H1 (cell line): Measurements from ENCODE around the gene SH3RF2. TPM values are rescaled to one million over a fixed set of nuclear protein-coding genes. Genes with fewer than 3 reads are reported as not detected.

Experiments used
- CTCF ChIA-PET: fragments of 300-600 bp; sonication (Branson Sonifier 250); formaldehyde crosslinking; loops from one replicate; lab custom pipeline; 2021; ENCODE audit not compliant: partially characterized antibody; lab: Charles Lee
- POLR2A ChIA-PET: fragments of 300-600 bp; sonication (Branson Sonifier 250); formaldehyde crosslinking; loops from one replicate; lab custom pipeline; 2021; ENCODE audit warnings: inconsistent platforms; ENCODE audit not compliant: partially characterized antibody; lab: Charles Lee
- DNase-seq, 2 experiments: peaks; one replicate each; pipeline versions ENCODE4 v3.0.0 to v3.0.0-alpha.2; 2010 to 2022; ENCODE audit warnings: low spot score in 2 of 2, low read depth in 1 of 2, mixed read lengths in 1 of 2
- FAIRE-seq: peaks from 2 replicates; lab custom pipeline; 2011; peaks lifted over from hg19 to GRCh38; lab: Jason Lieb, UNC
- H2AFZ ChIP-seq: 2 replicates; pipeline ENCODE4 v1.8.1; 2012; ENCODE audit warnings: low read length, inconsistent platforms
- H2AK5ac ChIP-seq: 2 replicates; pipeline ENCODE4 v1.6.1; 2013; ENCODE audit warnings: low read depth, low read length
- H2BK120ac ChIP-seq: replicated peaks from 2 replicates; pipeline ENCODE3; 2013; ENCODE audit warnings: low read depth, low read length, inconsistent platforms
- H2BK12ac ChIP-seq: 2 replicates; pipeline ENCODE4 v1.6.1; 2013; ENCODE audit warnings: low read depth, low read length
- H2BK15ac ChIP-seq: 2 replicates; pipeline ENCODE4 v1.6.1; 2013; ENCODE audit warnings: low read length
- H2BK20ac ChIP-seq: 2 replicates; pipeline ENCODE4 v1.6.1; 2013; ENCODE audit warnings: low read length
- H2BK5ac ChIP-seq: 2 replicates; pipeline ENCODE4 v1.6.1; 2013; ENCODE audit warnings: low read depth, low read length
- H3K14ac ChIP-seq: 2 replicates; pipeline ENCODE4 v1.6.1; 2013; ENCODE audit warnings: inconsistent platforms; ENCODE audit not compliant: insufficient read length
- H3K18ac ChIP-seq: 2 replicates; pipeline ENCODE4 v1.6.1; 2013; ENCODE audit warnings: low read length; ENCODE audit errors: extremely low read depth
- H3K23ac ChIP-seq: 2 replicates; pipeline ENCODE4 v1.6.1; 2013; ENCODE audit warnings: inconsistent platforms; ENCODE audit not compliant: insufficient read length
- H3K23me2 ChIP-seq: 2 replicates; pipeline ENCODE4 v1.6.1; 2013; ENCODE audit warnings: low read depth, low read length
- H3K27ac ChIP-seq: 2 replicates; pipeline ENCODE4 v1.6.1; 2011; ENCODE audit warnings: low read depth, low read length, inconsistent platforms
- H3K27me3 ChIP-seq, 4 experiments: replicated peaks in 1 of 4; 1 replicate in 1 of 4; 2 replicates in 3 of 4; pipeline versions ENCODE4 v1.6.1 to v1.8.1; 2011 to 2013; ENCODE audit warnings: low read length in 3 of 4, mild to moderate bottlenecking in 3 of 4, inconsistent platforms in 2 of 4, mixed read lengths in 2 of 4, moderate library complexity in 1 of 4; ENCODE audit not compliant: control insufficient read depth in 3 of 4, insufficient read depth in 3 of 4; ENCODE audit errors: extremely low read depth in 1 of 4
- H3K36me3 ChIP-seq, 4 experiments: 2 replicates each; pipeline versions ENCODE4 v1.6.1 to v1.8.1; 2011 to 2013; ENCODE audit warnings: mild to moderate bottlenecking in 4 of 4, low read length in 3 of 4, moderate library complexity in 2 of 4, control low read depth in 1 of 4, inconsistent platforms in 1 of 4; ENCODE audit not compliant: insufficient read depth in 4 of 4, control insufficient read depth in 2 of 4
- H3K4ac ChIP-seq: replicated peaks from 2 replicates; pipeline ENCODE3; 2013; ENCODE audit warnings: low read length, low read depth, mixed read lengths, inconsistent platforms; ENCODE audit not compliant: insufficient read length
- H3K4me1 ChIP-seq, 4 experiments: replicated peaks in 1 of 4; 1 replicate in 1 of 4; 2 replicates in 3 of 4; pipeline versions ENCODE4 v1.6.1 to v1.8.1; 2011 to 2013; ENCODE audit warnings: low read length in 3 of 4, inconsistent platforms in 2 of 4, mixed read lengths in 1 of 4; ENCODE audit not compliant: insufficient read depth in 4 of 4, control insufficient read depth in 3 of 4
- H3K4me2 ChIP-seq, 2 experiments: 2 replicates each; pipeline versions ENCODE4 v1.6.1 to v1.8.1; 2011 to 2013; ENCODE audit warnings: low read depth in 2 of 2, low read length in 2 of 2, control low read depth in 1 of 2, inconsistent platforms in 1 of 2, mild to moderate bottlenecking in 1 of 2; ENCODE audit not compliant: insufficient read depth in 1 of 2
- H3K4me3 ChIP-seq, 4 experiments: fragments of 200-600, 300-600 bp in 1 of 4; sonication (generic), shearing (Covaris generic), sonication (Bioruptor Twin) in 1 of 4; 2 replicates each; pipeline versions ENCODE4 v1.5.1 to v1.8.1; 2011 to 2016; ENCODE audit warnings: low read length in 4 of 4, low read depth in 3 of 4, control low read depth in 2 of 4, inconsistent platforms in 2 of 4, mild to moderate bottlenecking in 2 of 4, mixed read lengths in 1 of 4, moderate library complexity in 1 of 4; ENCODE audit not compliant: insufficient read depth in 2 of 4; ENCODE audit errors: extremely low read depth in 1 of 4
- H3K56ac ChIP-seq: replicated peaks from 2 replicates; pipeline ENCODE3; 2013; ENCODE audit warnings: low read depth, mild to moderate bottlenecking, mixed read lengths, low read length, inconsistent platforms; ENCODE audit not compliant: insufficient read length
- H3K79me1 ChIP-seq: 2 replicates; pipeline ENCODE4 v1.6.1; 2013; ENCODE audit warnings: low read depth, low read length, control low read depth
- H3K79me2 ChIP-seq, 2 experiments: 2 replicates each; pipeline versions ENCODE4 v1.6.1 to v1.8.1; 2012 to 2013; ENCODE audit warnings: low read length in 2 of 2, mild to moderate bottlenecking in 2 of 2, inconsistent platforms in 1 of 2; ENCODE audit not compliant: insufficient read depth in 2 of 2, control insufficient read depth in 1 of 2
- H3K9ac ChIP-seq, 4 experiments: replicated peaks in 1 of 4; 1 replicate in 1 of 4; 2 replicates in 3 of 4; pipeline versions ENCODE4 v1.6.1 to v1.8.1; 2011 to 2013; ENCODE audit warnings: low read depth in 3 of 4, low read length in 3 of 4, control low read depth in 2 of 4, mild to moderate bottlenecking in 2 of 4, moderate library complexity in 2 of 4, inconsistent platforms in 1 of 4; ENCODE audit errors: extremely low read depth in 1 of 4
- H3K9me3 ChIP-seq, 2 experiments: 2 replicates each; pipeline versions ENCODE4 v1.6.1 to v1.8.1; 2012 to 2013; ENCODE audit warnings: mild to moderate bottlenecking in 2 of 2, moderate library complexity in 2 of 2, control low read depth in 1 of 2, inconsistent platforms in 1 of 2, low read depth in 1 of 2, low read length in 1 of 2, mixed read lengths in 1 of 2; ENCODE audit not compliant: insufficient read depth in 2 of 2
- H4K20me1 ChIP-seq, 2 experiments: replicated peaks in 1 of 2; 2 replicates each; pipeline versions ENCODE3 to v1.8.1; 2011 to 2013; ENCODE audit warnings: inconsistent platforms in 2 of 2, low read length in 2 of 2, mild to moderate bottlenecking in 1 of 2; ENCODE audit not compliant: insufficient read depth in 2 of 2, control insufficient read depth in 1 of 2
- H4K5ac ChIP-seq: 2 replicates; pipeline ENCODE4 v1.6.1; 2013; ENCODE audit warnings: low read length, low read depth, mixed read lengths, inconsistent platforms; ENCODE audit not compliant: insufficient read length
- H4K8ac ChIP-seq: 2 replicates; pipeline ENCODE4 v1.8.0; 2013; ENCODE audit warnings: mild to moderate bottlenecking, moderate library complexity, low read length, inconsistent platforms; ENCODE audit not compliant: insufficient read depth; ENCODE audit errors: extremely low read depth
- H4K91ac ChIP-seq: replicated peaks from 2 replicates; pipeline ENCODE3; 2013; ENCODE audit warnings: low read length, mixed read lengths, inconsistent platforms; ENCODE audit not compliant: insufficient read length
- CTBP2 ChIP-seq: IDR thresholded peaks from 2 replicates; pipeline ENCODE4 v1.7.0; 2011; ENCODE audit warnings: borderline replicate concordance, mild to moderate bottlenecking, moderate library complexity, mixed read lengths, low read length; ENCODE audit not compliant: insufficient read depth, insufficient read length
- SP4 ChIP-seq: IDR thresholded peaks from 2 replicates; pipeline ENCODE4 v1.6.1; 2012; ENCODE audit warnings: low read length, inconsistent platforms
- WGBS, 2 experiments: shearing (Covaris generic) in 1 of 2; methylation state at CpG; one replicate each; pipeline versions ENCODE4 v1.1.6 to v1.1.7; 2013 to 2015; ENCODE audit warnings: low lambda C conversion rate in 2 of 2, mixed read lengths in 2 of 2, inconsistent platforms in 1 of 2, low coverage in 1 of 2, missing lambda C conversion rate in 1 of 2; ENCODE audit not compliant: insufficient replicate concordance in 2 of 2, insufficient coverage in 1 of 2, insufficient read length in 1 of 2; ENCODE audit errors: extremely low coverage in 1 of 2, missing lambda C conversion rate in 1 of 2; 5-methylcytosine and 5-hydroxymethylcytosine counted together
- polyA plus RNA-seq, 7 experiments: library from polyadenylated mRNA; depleted of rRNA in 3 of 7; stranded (reverse) in 5 of 7; unstranded in 2 of 7; fragments of >200 nt in 5 of 7; fragments of 200-250 nt in 2 of 7; gene quantifications; 1 replicate in 5 of 7; 2 replicates in 1 of 7; 4 replicates in 1 of 7; pipeline versions ENCODE4 v1.2.1 to v1.2.3, GENCODE V29; 2011 to 2013; ENCODE audit warnings: missing spikeins in 2 of 7, mixed read lengths in 2 of 7
- total RNA-seq: library from RNA; stranded (reverse); fragmentation: NEBNext Ultra II Directional; extraction: Animal tissue kit (Norgen Biotek cat#: 25700); gene quantifications from 2 replicates; pipeline ENCODE4 v1.2.1, GENCODE V29; 2021

SH3RF2 gene
- total and polyA plus RNA-seq, 2 of the 8 experiments (the other 6 are each of a cell fraction or from before 2014, with no cell fraction given) = 0.80 to 0.95 TPM

GRCh38 chr5:145943674-145944121 is 7.3 kb downstream of the SH3RF2 start:
- no peaks in the 10 kb centered on the region for H3K9me3 ChIP-seq
- H4K91ac ChIP-seq = no peak overlapping the region
- H4K20me1 ChIP-seq = no peaks in the 10 kb centered on the region
- no peak overlapping the region for H4K8ac ChIP-seq
- no peak overlapping the region for H3K27ac ChIP-seq
- H3K4me3 ChIP-seq = no peak overlapping the region
- no peak overlapping the region for H2BK120ac ChIP-seq
- no peaks in the 10 kb centered on the region for H3K36me3 ChIP-seq
- no peak overlapping the region for H3K4me2 ChIP-seq
- no peak overlapping the region for H2BK15ac ChIP-seq
- H3K27me3 ChIP-seq = no peaks in the 10 kb centered on the region
- no peak overlapping the region for H2AK5ac ChIP-seq
- no peaks in the 10 kb centered on the region for H3K23me2 ChIP-seq
- no peak overlapping the region for H3K56ac ChIP-seq
- 95% methylated on average over 2 of the region's 2 CpGs; no CpG with 5 or more reads in 1 of the 2 experiments for WGBS, 2 experiments
- H3K79me2 ChIP-seq = no peaks in the 10 kb centered on the region
- no peaks in the 10 kb centered on the region for H3K79me1 ChIP-seq
- no peak overlapping the region for H3K18ac ChIP-seq
- DNase-seq (no peak), FAIRE-seq (no peak)
- H3K14ac ChIP-seq = no peak overlapping the region
- no peak overlapping the region for H2BK20ac ChIP-seq
- peaks cover 0 to 2% (median 0%) of the 10 kb centered on the region in 4 experiments; a peak in 2 of 7 replicates for H3K4me1 ChIP-seq
- H2BK5ac ChIP-seq = no peak overlapping the region
- no peak overlapping the region for H2BK12ac ChIP-seq
- H2AFZ ChIP-seq = no peak overlapping the region
- no peak overlapping the region for H4K5ac ChIP-seq
- no peak overlapping the region for H3K23ac ChIP-seq
- CTCF ChIA-PET = interaction anchor here (0.6 to 1.6 kb wide), 7 partner anchors 9 to 542 kb away, joined by 3 to 5 read pairs (median 3); no protein-coding TSS in a partner anchor
- TF ChIP-seq SP4 (no peak), CTBP2 (no peak)
- H3K9ac ChIP-seq = no peak overlapping the region
- H3K4ac ChIP-seq = no peak overlapping the region
- POLR2A ChIA-PET = no interaction called here
